AG08395 (cell line): Measurements from ENCODE around the gene CHST10.
A peak's percentile ranks its signal among the peaks of the same experiment; 100 is the strongest.
"Not testable (repeated sequence)": the region's sequence is repeated elsewhere in the genome, so short reads cannot be mapped to it uniquely, and the experiment has no call there.

ENCODE experiments used
- DNase-seq: peaks from one replicate; pipeline ENCODE4 v3.0.0; 2012; ENCODE audit warnings: mixed read lengths, low spot score

CHST10 gene

DNA sequence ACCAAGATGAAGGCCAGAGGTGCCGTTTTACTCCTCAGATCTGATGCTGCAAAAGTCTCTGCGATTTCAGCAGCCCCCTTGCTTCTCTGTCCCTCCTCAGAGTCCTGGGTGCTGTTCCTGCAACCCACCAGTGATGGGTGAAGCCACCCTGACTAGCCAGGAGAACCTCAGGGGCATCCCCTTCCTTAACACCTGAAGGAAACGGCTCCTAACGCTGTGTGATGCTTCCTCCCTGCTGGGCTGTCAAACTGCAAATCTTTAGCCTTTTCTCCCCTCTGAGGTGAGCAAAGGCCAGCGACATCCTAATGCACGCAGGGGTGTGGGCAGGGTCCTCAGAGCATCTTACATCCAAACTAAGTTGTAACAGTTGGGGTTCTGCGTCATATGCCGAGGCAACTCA is 24.8 kb downstream of the CHST10 start:
- no peak for DNase-seq

DNA sequence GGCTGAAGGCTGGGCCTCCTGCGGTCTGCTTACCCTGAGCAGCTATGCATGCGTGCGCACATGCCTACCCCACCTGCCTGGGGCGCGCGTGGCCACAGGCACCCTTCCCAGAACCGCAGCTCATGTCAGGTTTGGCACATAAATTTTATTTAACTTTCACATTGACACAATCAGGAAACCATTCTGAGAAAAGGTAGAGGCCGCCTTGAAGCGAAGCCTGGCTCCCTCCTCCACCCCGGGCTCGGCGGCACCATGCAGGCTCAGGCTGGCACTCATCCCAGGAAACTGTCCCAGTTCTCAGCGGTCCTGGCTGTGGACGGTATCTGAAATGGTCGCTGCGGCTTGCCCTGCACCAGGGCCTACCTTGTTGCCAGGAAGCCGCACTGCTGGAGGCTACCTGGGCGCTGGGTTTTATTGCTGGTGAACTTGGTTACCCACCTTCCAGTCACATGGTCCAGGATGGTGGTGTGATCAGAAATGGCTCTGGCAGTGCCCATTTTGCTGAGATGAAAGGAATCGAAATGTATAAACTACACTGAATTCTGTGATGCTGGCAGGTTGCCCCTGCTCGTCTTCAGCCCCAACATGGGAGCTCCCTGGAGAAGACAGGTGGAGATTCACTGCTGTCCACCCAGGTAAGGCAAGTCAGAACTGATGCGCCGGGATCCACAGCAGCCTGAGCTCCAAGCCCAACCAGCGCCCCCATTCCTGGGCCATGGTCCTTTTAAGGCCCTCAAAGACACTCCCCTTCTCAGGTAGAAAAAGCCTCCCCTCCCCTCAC is 25.5 kb downstream of the CHST10 start:
- DNase-seq, result no peak

DNA sequence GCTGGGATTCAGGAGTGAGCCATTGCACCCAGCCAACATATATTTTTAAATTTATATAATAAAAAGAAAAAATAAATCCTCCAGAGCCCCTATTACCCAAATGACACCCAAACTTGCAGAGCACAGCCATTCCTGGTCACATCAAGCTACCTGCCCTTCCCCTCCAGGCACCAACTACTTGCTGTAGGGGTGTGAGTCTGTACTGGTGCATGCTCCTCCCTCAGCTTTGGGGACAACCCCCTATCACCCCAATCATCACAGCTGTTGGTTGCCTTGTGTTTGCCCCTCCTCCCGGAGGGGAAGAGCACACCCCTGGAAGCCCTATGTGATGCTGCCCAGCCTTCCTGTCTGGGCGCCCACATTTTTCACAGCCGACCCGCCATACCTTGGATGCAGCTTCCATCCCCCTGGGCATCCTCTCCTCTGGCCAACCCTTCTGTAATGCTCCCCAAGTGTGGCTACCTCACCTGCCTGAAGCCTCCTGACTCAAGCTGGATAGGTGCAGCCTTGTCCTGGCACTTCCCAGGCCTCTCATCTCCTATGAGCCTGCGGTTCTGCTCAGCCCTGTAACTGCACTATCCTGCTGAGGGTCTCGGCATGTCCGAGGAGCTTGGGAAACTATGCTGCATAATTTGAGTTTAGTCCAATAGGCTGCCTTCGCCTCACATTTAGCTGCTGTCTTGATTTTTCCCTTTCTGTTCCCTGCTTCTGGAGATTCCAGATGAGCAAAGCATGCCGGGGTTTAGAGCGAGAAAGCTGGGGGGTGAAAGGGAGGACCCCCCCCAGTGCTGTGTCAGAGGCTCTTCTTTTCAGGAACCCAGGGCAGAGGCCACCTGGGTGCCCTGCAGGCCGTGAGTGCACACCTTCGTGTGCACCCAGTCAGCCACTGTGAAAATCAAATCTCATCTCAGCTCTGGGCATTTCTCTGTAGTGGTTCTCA is 27.2 kb downstream of the CHST10 start:
- DNase-seq, result no peak

- DNase-seq, result no peak
Observed at GRCh38 chr2:100388703-100389102, 28.8 kb downstream of the CHST10 start.

DNA sequence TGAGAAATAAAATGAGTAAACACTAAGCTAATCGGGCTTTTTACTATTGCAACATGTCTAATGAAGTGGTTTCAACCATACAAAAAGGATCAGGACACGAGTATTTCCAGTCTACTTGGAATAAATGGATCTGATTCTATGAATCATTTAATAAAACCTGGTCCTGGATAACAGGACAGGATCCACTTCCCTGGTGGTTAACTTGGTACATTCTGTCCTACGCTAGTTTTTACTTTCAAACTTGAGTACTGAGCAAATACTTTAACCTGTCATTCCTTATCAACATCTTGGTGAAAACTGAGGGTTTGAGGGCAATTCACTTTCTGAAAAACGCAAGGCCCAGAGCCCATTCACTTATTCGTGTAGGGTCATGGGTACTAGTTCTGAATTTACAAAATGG is 33.5 kb downstream of the CHST10 start:
- DNase-seq, result no peak

GRCh38 chr2:100383306-100383705 is 34.2 kb downstream of the CHST10 start:
- DNase-seq, result no peak

- peak; percentile 63 for DNase-seq
Observed at GRCh38 chr2:100381240-100381639, 36.2 kb downstream of the CHST10 start.

GRCh38 chr2:100380681-100381080 is 36.8 kb downstream of the CHST10 start:
- DNase-seq, result no peak

GRCh38 chr2:100376836-100377235 is 40.6 kb downstream of the CHST10 start:
- no peak for DNase-seq

DNA sequence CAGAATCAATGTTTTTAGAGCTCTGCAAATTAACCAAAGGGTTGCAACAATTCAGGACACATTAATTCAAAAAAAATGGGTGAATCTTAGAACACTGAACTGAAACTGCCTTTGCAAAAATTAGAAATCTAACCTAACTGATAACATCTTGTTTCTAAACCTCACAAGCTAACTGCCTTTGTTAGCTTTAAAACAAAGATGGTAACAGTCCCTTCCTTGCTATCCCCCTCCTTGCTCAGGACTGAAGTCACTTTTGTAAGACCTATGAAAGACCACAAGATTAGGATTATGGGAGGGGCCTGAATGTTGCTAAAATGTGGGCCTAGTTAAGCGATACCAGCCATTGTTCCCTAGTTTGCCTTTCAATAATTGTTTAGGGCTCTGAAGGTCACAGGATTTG is 50.3 kb downstream of the CHST10 start:
- no peak for DNase-seq

- DNase-seq, result no peak
Observed at GRCh38 chr2:100365434-100365833, 52.0 kb downstream of the CHST10 start.

GRCh38 chr2:100362269-100362668 is 55.2 kb downstream of the CHST10 start:
- DNase-seq, result not testable (repeated sequence)

DNA sequence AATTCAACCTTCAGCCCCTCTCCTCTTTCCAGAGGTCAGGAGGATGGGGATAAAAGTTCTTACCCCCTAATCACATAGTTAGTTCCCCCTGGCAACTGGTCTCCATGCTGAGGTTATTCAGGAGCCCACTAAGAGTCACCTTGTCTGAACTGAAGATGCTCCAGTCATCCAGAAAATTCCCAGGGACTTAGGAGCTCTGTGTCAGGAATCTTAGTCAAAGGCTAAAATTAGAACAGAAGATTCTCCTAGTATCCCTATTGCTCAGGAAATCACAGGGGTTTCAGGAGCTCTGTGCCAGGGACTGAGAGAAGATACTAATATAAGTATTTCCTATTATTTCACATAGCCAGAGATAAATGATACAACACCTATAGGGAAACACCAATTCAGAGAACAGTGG is 57.9 kb downstream of the CHST10 start:
- no peak for DNase-seq

- no peak for DNase-seq
Observed at GRCh38 chr2:100358554-100358953, 58.9 kb downstream of the CHST10 start.

- DNase-seq, result no peak
Observed at GRCh38 chr2:100352521-100352920, 64.9 kb downstream of the CHST10 start.

- DNase-seq, result no peak
Observed at GRCh38 chr2:100350661-100351185, 66.7 kb downstream of the CHST10 start.

DNA sequence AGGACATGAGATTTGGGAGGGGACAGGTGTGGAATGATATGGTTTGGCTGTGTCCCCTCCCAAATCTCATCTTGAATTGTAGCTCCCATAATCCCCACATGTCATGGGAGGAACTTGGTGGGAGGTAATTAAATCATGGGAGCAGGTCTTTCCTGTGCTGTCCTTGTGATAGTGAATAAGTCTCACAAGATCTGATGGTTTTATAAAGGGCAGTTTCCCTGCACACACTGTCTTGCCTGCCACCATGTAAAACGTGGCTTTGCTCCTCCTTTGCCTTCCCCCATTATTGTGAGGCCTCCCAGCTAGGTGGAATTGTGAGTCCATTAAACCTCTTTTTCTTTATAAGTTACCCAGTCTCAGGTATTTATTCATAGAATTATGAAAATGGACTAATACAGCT is 72.3 kb downstream of the CHST10 start:
- DNase-seq, result not testable (repeated sequence)

DNA sequence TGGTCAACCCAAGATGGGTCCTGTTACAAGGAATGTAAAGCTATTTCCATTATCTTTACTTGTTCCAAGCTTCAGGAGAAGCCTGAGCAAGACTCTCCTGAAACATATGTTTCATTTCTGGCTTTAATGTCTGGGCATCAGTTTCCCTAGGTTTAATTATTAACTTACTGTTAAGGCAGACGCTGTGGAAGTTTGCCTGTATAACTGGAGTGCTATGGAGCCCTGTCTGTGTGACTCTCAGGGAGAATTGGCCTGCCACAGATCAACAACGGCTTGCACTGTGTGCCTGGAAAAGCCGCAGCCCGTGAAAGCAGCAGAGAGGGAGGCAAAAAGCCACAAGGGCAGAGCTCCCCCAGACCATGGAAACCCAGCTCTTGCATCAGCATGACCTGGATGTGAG is 73.0 kb downstream of the CHST10 start:
- DNase-seq, result no peak

DNA sequence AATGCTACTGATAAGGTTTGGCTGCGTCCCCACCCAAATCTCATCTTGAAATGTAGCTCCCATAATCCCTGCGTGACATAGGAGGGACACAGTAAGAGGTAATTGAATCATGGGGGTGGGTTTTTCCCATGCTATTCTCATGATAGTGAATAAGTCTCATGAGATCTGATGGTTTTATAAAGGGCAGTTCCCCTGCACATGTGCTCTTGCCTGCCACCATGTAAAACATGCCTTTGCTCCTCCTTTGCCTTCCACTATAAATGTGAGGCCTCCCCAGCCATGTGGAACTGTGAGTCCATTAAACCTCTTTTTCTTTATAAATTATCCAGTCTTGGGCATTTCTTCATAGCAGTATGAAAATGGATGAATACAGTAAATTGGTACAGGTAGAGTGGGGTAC is 75.0 kb downstream of the CHST10 start:
- not testable (repeated sequence) for DNase-seq
